Fibroblast of skin of left quadriceps (primary cell): ENCODE data around the gene NT5C1B.
A peak's percentile ranks its signal among the peaks of the same experiment; 100 is the strongest.

Experiments used
- DNase-seq, 2 experiments: peaks; one replicate each; pipeline ENCODE4 v3.0.0-alpha.2; 2013; ENCODE audit warnings: low read depth in 2 of 2

The NT5C1B gene

DNA sequence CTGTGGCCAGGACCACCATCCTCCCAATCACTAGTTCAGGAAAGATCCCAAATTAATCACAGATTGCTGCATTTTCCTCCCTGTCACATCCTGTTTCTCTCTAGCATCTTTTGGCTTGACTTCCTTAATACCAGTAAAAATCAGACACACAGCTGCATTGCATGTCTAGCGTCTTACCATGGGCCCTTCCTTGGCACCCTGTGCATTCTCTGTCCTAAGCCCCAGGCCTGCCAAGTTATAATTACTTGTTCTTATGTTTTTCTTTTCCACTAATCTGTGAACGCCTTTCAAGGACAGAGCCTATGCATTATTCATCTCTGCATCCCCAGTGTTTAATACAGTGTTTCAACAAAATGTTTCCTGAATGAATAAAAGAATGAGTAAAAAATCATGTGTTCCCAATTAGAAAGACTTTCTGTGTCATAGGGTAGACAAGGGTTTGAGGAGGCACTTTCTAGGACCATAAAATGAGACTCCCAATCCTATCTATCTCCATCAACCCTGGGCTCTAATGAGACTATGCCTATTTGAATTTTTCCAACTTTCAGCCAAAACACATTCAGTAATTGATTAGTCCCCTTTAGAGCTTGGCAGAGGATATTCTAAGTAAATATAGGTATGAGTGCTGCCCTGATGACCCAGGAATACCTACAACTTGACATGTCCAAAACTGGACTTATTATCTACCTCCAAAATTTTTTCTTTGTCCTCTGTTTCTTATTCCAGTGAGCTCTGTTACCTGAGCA, 10.3 kb upstream of the NT5C1B start:
- peak; percentile 83 for DNase-seq

GRCh38 chr2:18598848-18599484, 9.6 kb upstream of the NT5C1B start:
- no peak for DNase-seq

- no peak for DNase-seq
Measured at GRCh38 chr2:18597618-18598017, 8.2 kb upstream of the NT5C1B start.

DNA sequence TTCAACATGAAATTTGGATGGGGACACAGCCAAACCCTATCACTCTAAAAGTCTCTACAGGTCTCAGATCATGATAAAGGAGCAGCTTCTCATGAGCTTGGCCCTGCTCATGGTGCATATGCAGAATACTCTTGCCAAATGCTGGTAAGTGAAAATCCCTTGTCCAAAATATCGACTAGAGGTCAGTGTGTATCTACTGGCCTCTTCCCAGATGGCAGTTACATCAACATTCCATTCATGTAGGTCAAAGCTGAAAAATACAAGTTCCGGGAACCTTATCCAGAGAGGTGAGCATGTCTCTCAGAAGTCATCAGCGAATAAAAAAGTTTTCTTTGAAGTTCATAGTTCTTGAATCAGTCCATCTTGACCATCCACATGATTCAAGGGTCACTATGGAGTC, 7.6 kb upstream of the NT5C1B start:
- DNase-seq = no peak

DNA sequence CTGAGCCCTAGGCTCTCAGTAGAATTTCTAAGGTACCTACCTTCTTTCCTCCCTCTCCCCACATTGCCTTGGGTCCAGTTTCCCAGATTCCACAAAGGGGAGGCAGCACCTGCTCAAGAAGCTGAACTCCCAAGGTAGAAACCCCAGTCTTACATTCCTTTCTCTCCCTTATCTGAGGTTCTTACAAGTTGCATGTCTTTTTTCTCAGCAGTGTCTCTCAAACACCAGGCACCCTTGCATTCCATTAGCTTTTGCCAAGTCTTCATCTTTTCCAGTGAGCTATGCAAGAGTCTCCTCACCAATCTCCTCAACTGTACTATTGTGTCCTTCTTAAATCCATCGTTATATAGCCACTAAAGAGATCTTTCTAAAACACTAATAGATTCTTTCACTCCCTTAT, 4.1 kb upstream of the NT5C1B start:
- DNase-seq = no peak

GRCh38 chr2:18592372-18592771, 3.0 kb upstream of the NT5C1B start:
- DNase-seq = no peak

DNA sequence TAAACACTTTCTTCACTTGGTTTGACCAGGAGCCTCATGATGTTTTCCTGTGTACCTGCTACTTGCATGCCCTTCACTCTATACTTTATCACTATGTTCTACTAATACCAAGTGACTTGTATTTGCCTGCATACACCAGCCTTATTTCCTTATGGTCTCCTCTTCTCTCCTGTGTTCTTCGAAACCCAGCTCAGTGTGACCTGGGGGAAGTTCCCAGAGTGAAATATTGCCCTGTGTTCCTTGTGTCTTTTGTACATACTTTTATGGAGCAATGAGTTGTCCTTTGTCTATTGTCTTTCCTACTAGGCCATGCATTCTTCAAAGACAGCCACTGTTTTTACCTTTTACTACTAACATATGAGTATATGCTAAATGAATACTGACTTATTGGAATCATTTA, 567 bp downstream of the NT5C1B start:
- no peak for DNase-seq

DNA sequence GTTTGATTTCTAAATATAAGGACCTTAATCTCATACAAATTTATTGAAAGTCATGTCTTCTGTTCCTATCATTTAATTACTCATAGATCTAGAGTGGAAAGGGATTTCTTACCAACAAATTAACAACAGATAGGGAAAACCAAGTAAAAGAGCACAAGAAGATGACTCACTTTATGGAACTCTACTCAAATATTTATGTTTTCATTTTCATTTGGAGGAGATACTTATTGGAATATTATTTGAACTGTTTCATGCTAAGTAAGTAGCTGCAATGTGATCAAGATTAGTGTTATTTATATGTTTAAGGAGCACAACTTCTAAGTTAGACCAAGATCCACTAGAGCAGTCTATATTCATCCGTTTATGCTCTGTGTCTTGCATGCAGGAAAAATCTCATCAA, 1.3 kb downstream of the NT5C1B start:
- DNase-seq = no peak

GRCh38 chr2:18585526-18585925, 3.8 kb downstream of the NT5C1B start:
- DNase-seq = no peak

DNA sequence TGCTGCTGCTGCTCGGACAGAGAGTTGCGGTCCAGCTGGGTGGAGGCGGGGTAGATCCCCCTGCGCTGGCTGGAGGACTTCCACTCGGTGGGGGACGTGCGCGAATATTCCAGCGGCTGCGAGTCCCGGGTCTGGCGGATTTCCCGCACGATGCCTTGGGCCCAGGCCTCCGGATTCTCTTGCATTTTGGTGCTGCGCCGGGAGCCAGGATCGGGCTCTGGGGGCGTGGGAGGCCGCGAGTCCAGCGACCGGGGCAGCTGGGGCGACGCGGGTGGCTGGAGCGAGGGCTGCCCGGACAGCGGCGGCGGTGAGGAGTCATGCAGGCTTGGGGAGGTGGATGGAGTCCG, 4.8 kb downstream of the NT5C1B start:
- no peak for DNase-seq

DNA sequence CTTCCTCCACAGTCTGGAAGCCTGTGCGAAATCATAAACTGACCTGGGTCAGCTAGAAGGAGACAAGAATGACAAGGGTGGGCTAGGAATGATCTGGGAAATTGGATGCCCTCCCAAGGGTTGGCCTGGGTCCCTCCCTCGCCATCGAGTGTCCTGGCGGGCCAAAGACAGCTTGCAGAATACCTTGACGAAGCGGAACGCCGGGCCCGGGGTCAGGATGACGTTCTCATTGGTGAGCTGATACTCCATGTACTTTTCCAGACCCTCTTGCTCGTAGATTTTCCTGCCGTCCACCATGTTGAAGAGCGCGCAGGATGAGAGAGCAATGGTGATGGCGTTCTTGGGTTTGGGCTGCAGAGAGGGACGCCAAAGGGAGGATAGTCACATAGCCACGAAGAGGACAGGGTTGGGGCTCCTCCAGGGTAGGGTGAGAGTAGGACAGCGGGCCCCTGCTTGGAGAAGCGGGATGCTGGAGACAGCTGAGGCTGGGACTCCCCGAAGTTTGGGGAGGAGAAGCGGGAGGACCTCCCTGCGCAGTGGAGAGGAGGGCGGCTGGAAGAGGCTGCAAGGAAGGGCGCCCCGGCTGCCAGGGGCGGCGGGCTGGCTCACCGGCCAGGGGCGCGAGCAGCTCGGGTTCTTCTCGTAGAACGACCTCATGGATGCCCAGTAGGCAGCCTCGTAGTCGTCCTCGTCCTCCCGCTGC, 5.3 kb downstream of the NT5C1B start:
- no peak for DNase-seq

GRCh38 chr2:18580606-18581005, 8.8 kb downstream of the NT5C1B start:
- no peak for DNase-seq

- DNase-seq = no peak
Measured at GRCh38 chr2:18578033-18578432, 11.3 kb downstream of the NT5C1B start.

DNA sequence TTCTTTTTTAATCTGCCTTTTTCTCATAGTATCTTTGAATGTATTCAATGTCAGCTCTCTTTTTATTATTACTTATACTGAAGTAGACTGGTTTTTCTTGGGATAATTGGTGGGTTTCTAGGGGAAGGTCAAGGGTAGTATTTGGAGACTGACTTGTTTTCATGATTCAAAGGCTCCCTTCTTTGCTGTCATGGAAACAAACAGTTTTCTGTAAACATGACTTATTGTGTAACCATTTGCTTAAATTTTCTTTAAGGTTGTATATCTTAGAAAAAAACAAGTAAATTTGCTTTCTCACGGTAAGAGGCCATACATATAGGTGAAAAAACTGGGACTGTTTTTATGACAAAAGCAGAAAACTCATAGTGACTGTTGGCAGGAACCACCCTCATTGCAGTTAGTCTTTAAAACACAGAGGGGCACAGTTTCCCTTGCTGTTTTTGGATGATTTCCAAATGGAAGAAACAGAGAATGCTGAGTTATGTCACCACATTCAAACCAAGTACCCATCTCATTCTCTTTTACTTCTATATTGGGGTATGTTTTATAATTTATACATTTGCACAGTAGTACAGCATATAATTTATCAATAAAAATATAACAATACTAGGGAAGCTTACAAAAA, 23.1 kb downstream of the NT5C1B start:
- no peak for DNase-seq

GRCh38 chr2:18560797-18561085, 28.6 kb downstream of the NT5C1B start:
- no peak for DNase-seq

DNA sequence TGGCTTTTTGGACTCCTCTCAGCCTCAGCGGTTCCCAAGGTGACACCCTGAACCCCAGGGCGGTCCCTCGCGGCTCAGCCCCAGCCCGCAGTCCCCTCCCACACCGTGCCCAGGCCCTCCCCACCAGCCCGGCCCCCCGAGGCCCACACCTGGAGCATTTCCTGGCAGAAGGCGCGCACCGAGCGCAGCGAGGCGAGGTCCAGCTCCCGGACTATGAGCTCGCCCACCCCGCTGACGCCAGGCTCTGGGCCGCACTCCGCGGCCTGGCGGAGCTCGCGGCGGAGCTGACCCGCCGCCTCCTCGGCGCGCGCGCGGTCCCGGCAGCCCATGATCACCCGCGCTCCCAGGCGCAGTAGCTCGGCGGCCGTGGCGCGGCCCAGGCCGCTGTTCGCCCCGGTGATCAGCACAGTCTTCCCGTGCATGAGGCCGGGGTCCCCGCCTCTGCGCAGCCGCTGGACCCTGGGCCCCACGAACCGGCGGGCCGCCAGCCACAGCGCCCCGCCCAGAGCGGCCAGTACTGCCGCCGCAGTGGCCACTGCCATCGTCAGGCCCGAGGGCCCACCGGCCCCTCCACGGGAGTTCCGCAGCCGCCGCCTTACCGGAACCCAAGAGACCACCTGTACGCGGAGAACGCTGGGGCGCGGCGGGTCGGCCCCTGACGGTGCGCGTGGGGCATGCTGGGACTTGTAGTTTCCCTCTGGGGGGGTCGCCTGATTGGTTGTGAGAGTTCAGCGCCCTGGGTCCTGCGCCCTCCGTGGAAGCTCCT, 29.2 kb downstream of the NT5C1B start, which contains the start of gene RDH14:
TSS of gene RDH14 (minus strand) at position 623 of the 766 bp plus-strand sequence. CDS start at position 542, 81 bp downstream.
- peak; percentile 83 to 84 for DNase-seq

DNA sequence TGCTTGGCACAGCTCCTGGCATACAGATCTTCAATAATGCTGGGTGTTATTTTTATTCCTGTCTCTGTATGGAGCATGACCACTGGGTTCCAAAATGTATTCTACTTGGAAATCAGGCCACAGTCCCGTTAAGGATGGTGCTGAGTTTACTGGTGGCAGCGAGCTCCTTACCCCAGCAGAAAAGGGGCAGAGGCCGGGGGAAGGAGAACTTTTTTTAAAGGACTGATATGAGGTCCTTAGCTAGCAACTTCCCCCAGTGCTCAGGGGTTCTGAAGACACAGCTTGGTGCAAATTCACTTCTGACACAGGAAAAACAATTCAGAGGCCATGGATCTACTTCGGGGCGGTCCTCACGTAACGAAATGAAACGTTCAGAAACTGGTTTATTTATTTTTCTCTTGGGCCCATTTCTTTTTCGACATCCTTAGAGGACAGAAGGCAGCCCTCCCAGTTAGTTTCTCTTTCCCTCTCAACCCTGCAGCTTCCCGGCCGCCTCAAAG, 29.8 kb downstream of the NT5C1B start:
- no peak for DNase-seq

DNA sequence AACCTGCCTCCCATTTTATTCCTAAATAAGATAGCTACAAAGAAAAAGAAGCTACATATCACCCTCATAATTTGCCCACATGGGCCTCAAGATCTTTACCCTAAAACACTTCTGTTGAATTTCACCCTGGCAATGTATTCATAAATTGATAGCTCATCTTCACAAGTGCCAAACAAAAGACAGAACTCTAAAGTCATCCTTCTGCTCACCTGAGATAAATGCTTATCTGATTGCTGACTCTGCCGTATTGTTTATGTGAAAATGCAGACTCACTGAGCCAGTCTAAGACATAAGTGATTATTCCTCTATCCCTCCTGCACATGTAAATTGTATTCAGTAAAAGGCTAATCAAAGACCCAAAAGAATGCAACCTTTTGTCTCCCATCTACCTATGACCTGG, 30.9 kb downstream of the NT5C1B start:
- DNase-seq = no peak

- DNase-seq = no peak
Measured at GRCh38 chr2:18557121-18557520, 32.2 kb downstream of the NT5C1B start.

DNA sequence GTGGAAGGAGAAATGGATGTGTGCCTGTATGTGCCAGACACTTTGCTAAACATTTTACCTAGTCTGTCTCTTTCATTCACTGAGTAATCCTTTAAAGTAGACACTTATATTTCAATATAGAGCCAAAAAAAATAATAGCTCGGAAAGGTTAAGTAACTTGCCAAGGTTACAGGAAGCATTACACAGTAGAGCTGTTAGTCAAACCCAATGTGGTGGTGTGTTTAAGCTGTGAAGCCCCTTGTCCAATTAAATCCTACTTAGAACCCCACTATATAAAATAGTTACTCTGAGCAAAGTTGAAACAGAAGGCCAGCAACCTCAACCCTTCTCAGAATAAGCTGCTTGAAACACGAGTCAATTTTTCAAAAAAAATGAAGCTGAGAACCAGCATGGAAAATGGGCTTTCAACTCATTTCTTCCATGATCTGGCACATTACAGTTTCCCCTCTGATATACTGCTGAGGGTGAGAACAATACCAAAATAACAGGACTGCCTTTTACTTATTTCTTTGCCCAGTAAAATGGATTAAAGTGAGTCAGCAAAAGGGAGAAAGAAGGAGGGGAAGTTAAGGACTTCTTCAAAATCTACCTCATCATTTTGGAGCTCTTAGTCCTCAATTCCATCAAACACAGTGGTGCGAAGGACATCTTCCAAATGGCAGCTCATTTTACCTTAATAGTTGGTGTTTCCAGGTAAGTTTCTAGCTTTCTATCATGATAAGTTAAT, 36.9 kb downstream of the NT5C1B start:
- no peak for DNase-seq

DNA sequence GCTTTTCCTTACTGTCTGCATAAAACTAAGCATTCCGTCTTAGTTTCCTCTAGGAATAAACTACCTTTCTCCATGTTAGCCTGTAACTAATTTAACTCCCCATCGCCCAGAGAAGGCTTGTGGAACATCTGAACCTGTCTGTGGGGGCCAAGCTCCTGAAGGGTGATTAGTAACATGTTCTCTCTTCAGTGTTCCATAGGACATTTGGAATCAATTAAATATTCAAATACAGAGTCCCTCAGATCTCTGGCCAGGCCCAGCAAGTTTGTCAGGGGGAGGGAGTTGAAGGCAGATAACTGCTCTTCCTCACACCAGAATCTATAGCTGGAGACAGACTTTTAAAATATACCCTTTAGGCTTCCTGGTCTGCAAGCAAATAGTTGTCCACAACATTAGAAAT, 37.7 kb downstream of the NT5C1B start:
- peak; percentile 40 to 42 for DNase-seq
